Liver (tissue), 9 donors: Measurements from ENCODE around the gene NF2. TPM values are rescaled to one million over a fixed set of nuclear protein-coding genes. Genes with fewer than 3 reads are reported as not detected.

Experiments
- DNase-seq: peaks from one replicate; pipeline ENCODE4 v3.0.0-alpha.2; 2017; ENCODE audit warnings: low spot score
- H3K27ac ChIP-seq, 2 donors: one replicate each; pipeline ENCODE4 v1.7.0; 2013; ENCODE audit warnings: inconsistent platforms in 2 of 2, low read length in 2 of 2, control low read depth in 1 of 2, low read depth in 1 of 2, mild to moderate bottlenecking in 1 of 2
- H3K27me3 ChIP-seq, 4 donors: one replicate each; pipeline versions ENCODE4 v1.6.1 to v1.7.0; 2013; ENCODE audit warnings: low read length in 3 of 4, inconsistent platforms in 1 of 4, mild to moderate bottlenecking in 1 of 4, moderate library complexity in 1 of 4; ENCODE audit not compliant: control insufficient read depth in 4 of 4, insufficient read depth in 4 of 4
- H3K36me3 ChIP-seq, 4 donors: one replicate each; pipeline versions ENCODE4 v1.6.1 to v1.7.0; 2013; ENCODE audit warnings: low read length in 3 of 4, mild to moderate bottlenecking in 3 of 4, low read depth in 1 of 4, moderate library complexity in 1 of 4; ENCODE audit not compliant: control insufficient read depth in 4 of 4, insufficient read depth in 3 of 4
- H3K4me1 ChIP-seq, 4 donors: one replicate each; pipeline versions ENCODE4 v1.6.1 to v1.7.0; 2013; ENCODE audit warnings: low read length in 3 of 4, mild to moderate bottlenecking in 3 of 4, moderate library complexity in 1 of 4; ENCODE audit not compliant: control insufficient read depth in 4 of 4, insufficient read depth in 4 of 4
- H3K4me3 ChIP-seq, 3 donors: one replicate each; pipeline versions ENCODE4 v1.6.1 to v1.7.0; 2013; ENCODE audit warnings: low read length in 3 of 3, control low read depth in 1 of 3, low read depth in 1 of 3, mild to moderate bottlenecking in 1 of 3
- H3K9ac ChIP-seq, 2 donors: one replicate each; pipeline ENCODE4 v1.7.0; 2013; ENCODE audit warnings: low read length in 2 of 2, mild to moderate bottlenecking in 2 of 2, moderate library complexity in 2 of 2, control low read depth in 1 of 2, low read depth in 1 of 2
- H3K9me3 ChIP-seq, 4 donors: one replicate each; pipeline versions ENCODE4 v1.6.1 to v1.7.0; 2013; ENCODE audit warnings: low read length in 3 of 4; ENCODE audit not compliant: control insufficient read depth in 4 of 4
- EGR1 ChIP-seq, 2 donors: IDR thresholded peaks; 2 replicates each; pipeline ENCODE4 v1.6.1; 2016 to 2018; ENCODE audit warnings: antibody characterized with exemption in 2 of 2, low read depth in 2 of 2
- FOXA1 ChIP-seq: IDR thresholded peaks from 2 replicates; pipeline ENCODE4 v1.6.1; 2016; ENCODE audit warnings: antibody characterized with exemption
- FOXA2 ChIP-seq: IDR thresholded peaks from 2 replicates; pipeline ENCODE4 v1.6.1; 2016; ENCODE audit warnings: antibody characterized with exemption
- GABPA ChIP-seq, 2 donors: IDR thresholded peaks in 1 of 2; conservative IDR thresholded peaks in 1 of 2; 2 replicates each; pipeline ENCODE4 v1.6.1; 2016; ENCODE audit warnings: antibody characterized with exemption in 2 of 2, mild to moderate bottlenecking in 1 of 2, moderate library complexity in 1 of 2
- NR2F2 ChIP-seq: IDR thresholded peaks from 2 replicates; pipeline ENCODE4 v1.6.1; 2016; ENCODE audit warnings: antibody characterized with exemption
- RXRA ChIP-seq, 2 donors: IDR thresholded peaks; 2 replicates each; pipeline ENCODE4 v1.6.1; 2017 to 2018; ENCODE audit warnings: antibody characterized with exemption in 2 of 2, mild to moderate bottlenecking in 1 of 2
- SP1 ChIP-seq: IDR thresholded peaks from 2 replicates; pipeline ENCODE4 v1.6.1; 2018; ENCODE audit warnings: antibody characterized with exemption, mild to moderate bottlenecking
- WGBS: extraction: QIAGEN DNeasy Blood & Tissue Kit; methylation state at CpG from one replicate; pipeline ENCODE4 v1.1.7; 2013; 5-methylcytosine and 5-hydroxymethylcytosine counted together
- polyA plus RNA-seq, 2 donors: library from polyadenylated mRNA; stranded (reverse) in 1 of 2; unstranded in 1 of 2; fragments of 200-250 nt in 1 of 2; fragments of >200 nt in 1 of 2; fragmentation: Nextera tagmentation in 1 of 2; extraction: Ambion mirVana in 1 of 2; gene quantifications; one replicate each; pipeline versions ENCODE4 v1.2.1 to v1.2.3, GENCODE V29; 2013 to 2015
- total RNA-seq, 2 donors: library from RNA; depleted of rRNA; stranded (reverse); fragments of >200 nt; gene quantifications; one replicate each; pipeline ENCODE4 v1.2.3, GENCODE V29; 2014
- TF ChIP-seq, protein P1 (sequence below): IDR thresholded peaks from 2 replicates; pipeline ENCODE4 v1.6.1; 2016; ENCODE audit warnings: antibody characterized with exemption
- TF ChIP-seq, protein P2 (sequence below): fragments of 150-350 bp; IDR thresholded peaks from 2 replicates; pipeline ENCODE4 v1.5.1; 2017; ENCODE audit warnings: improper control_type of control experiment, low read depth, low read length; ENCODE audit not compliant: missing input control
- TF ChIP-seq, protein P3 (sequence below): IDR thresholded peaks from 2 replicates; pipeline ENCODE4 v1.6.1; 2016; ENCODE audit warnings: antibody characterized with exemption
- TF ChIP-seq, protein P4 (sequence below): IDR thresholded peaks from 2 replicates; pipeline ENCODE4 v1.6.1; 2016; ENCODE audit warnings: antibody characterized with exemption
- donor health status: healthy.
- donor health status: healthy.
- donor health status: healthy.
- donor health status: healthy.
- donor health status: healthy.

The NF2 gene
- total and polyA plus RNA-seq, 4 donors, result 6.2 to 25.2 (median 11.2) TPM

DNA sequence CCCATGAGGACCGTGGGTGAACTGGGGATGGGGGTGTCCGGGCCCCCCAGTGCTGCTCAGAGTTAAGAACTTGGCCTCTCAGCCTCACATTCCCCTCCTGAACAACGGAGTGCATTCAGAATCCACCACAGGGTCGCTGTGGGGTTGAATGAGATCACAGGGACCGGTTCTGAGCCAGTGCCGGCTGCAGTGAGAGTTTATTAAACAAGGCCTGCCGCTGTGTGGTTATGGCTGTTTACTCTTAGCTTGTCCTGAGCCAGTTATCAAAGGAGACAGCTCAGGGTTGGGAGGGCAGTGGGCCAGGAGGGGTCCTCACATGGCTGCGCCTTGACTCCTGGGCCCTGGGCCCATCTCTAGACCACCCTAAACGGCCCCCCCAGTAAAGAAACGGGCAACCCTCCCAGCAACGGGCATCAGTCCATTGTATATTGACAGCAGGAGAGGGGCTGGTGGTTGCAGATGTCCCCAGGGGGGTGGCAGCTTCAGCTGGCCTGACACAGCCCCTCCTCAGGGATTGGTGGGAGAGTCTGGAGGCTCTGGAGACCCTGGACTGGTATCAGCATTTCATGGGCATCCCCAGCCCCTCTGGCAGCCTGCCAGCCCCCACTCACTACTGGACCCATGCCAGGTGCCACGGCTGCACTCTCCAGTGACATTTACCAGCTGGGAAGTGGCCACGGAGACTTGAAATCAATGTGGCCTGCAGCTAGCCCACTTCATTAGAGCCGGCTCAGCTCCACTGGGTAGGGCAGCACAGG is 101.3 kb downstream of the NF2 start:
- TF ChIP-seq, protein P1, sequence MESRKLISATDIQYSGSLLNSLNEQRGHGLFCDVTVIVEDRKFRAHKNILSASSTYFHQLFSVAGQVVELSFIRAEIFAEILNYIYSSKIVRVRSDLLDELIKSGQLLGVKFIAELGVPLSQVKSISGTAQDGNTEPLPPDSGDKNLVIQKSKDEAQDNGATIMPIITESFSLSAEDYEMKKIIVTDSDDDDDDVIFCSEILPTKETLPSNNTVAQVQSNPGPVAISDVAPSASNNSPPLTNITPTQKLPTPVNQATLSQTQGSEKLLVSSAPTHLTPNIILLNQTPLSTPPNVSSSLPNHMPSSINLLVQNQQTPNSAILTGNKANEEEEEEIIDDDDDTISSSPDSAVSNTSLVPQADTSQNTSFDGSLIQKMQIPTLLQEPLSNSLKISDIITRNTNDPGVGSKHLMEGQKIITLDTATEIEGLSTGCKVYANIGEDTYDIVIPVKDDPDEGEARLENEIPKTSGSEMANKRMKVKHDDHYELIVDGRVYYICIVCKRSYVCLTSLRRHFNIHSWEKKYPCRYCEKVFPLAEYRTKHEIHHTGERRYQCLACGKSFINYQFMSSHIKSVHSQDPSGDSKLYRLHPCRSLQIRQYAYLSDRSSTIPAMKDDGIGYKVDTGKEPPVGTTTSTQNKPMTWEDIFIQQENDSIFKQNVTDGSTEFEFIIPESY, result no peak
- TF ChIP-seq FOXA1, result no peak
- TF ChIP-seq NR2F2, result no peak
- TF ChIP-seq EGR1 (IDR thresholded peaks at IDR 0.05; ENCODE audit: low read depth in 2 of 2), result no peak
- TF ChIP-seq, protein P2, sequence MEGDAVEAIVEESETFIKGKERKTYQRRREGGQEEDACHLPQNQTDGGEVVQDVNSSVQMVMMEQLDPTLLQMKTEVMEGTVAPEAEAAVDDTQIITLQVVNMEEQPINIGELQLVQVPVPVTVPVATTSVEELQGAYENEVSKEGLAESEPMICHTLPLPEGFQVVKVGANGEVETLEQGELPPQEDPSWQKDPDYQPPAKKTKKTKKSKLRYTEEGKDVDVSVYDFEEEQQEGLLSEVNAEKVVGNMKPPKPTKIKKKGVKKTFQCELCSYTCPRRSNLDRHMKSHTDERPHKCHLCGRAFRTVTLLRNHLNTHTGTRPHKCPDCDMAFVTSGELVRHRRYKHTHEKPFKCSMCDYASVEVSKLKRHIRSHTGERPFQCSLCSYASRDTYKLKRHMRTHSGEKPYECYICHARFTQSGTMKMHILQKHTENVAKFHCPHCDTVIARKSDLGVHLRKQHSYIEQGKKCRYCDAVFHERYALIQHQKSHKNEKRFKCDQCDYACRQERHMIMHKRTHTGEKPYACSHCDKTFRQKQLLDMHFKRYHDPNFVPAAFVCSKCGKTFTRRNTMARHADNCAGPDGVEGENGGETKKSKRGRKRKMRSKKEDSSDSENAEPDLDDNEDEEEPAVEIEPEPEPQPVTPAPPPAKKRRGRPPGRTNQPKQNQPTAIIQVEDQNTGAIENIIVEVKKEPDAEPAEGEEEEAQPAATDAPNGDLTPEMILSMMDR, result no peak
- TF ChIP-seq SP1, result no peak
- no peak for TF ChIP-seq GABPA (IDR thresholded peaks at IDR 0.05 in 1 of 2, conservative IDR thresholded peaks at IDR 0.05 in 1 of 2)
- Histone ChIP-seq H3K36me3 (no peaks in the 10 kb centered on the region), H3K4me3 (no peak overlapping the region), H3K9ac (no peak overlapping the region), H3K9me3 (no peaks in the 10 kb centered on the region), H3K4me1 (no peaks in the 10 kb centered on the region), H3K27ac (no peak overlapping the region), H3K27me3 (no peaks in the 10 kb centered on the region)
- no peak for DNase-seq
- 29% methylated on average over 14 of the region's 14 CpGs for WGBS

DNA sequence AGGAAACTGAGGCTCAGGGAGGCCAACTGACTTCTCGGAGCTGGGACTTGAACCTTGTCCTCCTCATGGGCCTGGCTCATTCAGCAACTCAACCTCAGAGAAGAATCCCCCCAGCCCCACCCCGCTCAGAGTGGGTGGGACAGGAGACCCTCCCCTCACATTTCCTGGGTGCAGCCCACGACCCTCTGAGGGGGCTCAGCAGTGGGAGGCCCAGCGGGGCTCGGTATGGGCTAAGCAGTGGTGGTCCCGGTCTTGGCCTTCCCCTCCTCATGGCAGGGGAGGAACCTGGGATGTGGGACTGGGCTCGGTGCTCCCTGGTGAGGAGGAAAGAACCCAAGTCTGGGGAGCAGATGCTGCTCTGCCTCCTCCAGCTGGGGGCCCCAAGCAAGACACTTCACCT is 102.2 kb downstream of the NF2 start:
- H3K9ac ChIP-seq, result no peak overlapping the region
- H3K9me3 ChIP-seq, result no peaks in the 10 kb centered on the region
- DNase-seq, result no peak
- TF ChIP-seq EGR1 (IDR thresholded peaks at IDR 0.05; ENCODE audit: low read depth in 2 of 2) (no peak), FOXA1 (no peak), FOXA2 (no peak), RXRA (IDR thresholded peaks at IDR 0.05) (no peak)
- TF ChIP-seq, protein P1, result no peak
- TF ChIP-seq, protein P3, sequence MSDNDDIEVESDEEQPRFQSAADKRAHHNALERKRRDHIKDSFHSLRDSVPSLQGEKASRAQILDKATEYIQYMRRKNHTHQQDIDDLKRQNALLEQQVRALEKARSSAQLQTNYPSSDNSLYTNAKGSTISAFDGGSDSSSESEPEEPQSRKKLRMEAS, result no peak
- TF ChIP-seq, protein P4, sequence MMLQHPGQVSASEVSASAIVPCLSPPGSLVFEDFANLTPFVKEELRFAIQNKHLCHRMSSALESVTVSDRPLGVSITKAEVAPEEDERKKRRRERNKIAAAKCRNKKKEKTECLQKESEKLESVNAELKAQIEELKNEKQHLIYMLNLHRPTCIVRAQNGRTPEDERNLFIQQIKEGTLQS, result no peak
- H3K27ac ChIP-seq, result no peak overlapping the region
- no peaks in the 10 kb centered on the region for H3K36me3 ChIP-seq
- no peaks in the 10 kb centered on the region for H3K4me1 ChIP-seq
- H3K27me3 ChIP-seq, result peaks cover 0 to 2% (median 0%) of the 10 kb centered on the region in 4 donors
- WGBS, result 86% methylated on average over 7 of the region's 7 CpGs
- H3K4me3 ChIP-seq, result no peak overlapping the region
